Omental fat pad (tissue), 4 donors: ENCODE data around the gene ARL4D. TPM values are rescaled to one million over a fixed set of nuclear protein-coding genes. Genes with fewer than 3 reads are reported as not detected.

Experiments
- ATAC-seq: fragments of 150-250 bp; one replicate; pipeline ENCODE4 v1.9.1; 2016; ENCODE audit warnings: mild to moderate bottlenecking, moderate library complexity; ENCODE audit not compliant: low FRiP score
- DNase-seq: peaks from one replicate; pipeline ENCODE4 v3.0.0-alpha.2; 2019; ENCODE audit warnings: low spot score
- CTCF ChIP-seq, 3 donors: fragments of 450-650 bp; IDR thresholded peaks; one replicate each; pipeline ENCODE4 v1.5.1; 2016 to 2017; ENCODE audit warnings: antibody characterized with exemption in 3 of 3, mild to moderate bottlenecking in 3 of 3, moderate library complexity in 2 of 3
- total RNA-seq, 4 donors: library from RNA; depleted of rRNA; stranded (reverse); fragments of >200 nt; gene quantifications; one replicate each; pipeline ENCODE4 v1.1.0, GENCODE V29; 2016

The ARL4D gene
- total RNA-seq, 4 donors from 2014 or later, result 11.8 to 42.8 (median 27.1) TPM

GRCh38 chr17:43442711-43443110 lies 43.9 kb downstream of the ARL4D start:
- DNase-seq (no peak), ATAC-seq (peak; percentile 91)
- TF ChIP-seq CTCF (IDR thresholded peaks at IDR 0.05), result no peak

DNA sequence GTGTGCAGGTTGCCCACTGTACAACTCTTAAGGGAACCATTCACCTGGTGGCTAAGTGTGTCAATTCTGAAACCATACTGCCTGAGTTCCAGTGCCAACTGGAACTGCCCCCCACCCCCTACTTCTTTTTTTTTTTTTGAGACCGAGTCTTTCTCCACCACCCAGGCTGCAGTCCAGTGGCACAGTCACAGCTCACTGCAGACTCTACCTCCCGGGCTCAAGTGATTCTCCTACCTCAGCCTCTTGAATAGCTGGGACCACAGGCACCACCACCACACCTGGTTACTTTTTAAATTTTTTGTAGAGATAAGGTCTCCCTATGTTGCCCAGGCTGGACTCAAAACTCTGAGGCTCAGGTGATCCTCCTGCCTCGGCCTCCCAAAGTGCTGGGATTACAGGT lies 44.6 kb downstream of the ARL4D start:
- no peak for TF ChIP-seq CTCF (IDR thresholded peaks at IDR 0.05)
- no peak for ATAC-seq
- no peak for DNase-seq

GRCh38 chr17:43444223-43445008 lies 45.6 kb downstream of the ARL4D start:
- TF ChIP-seq CTCF (IDR thresholded peaks at IDR 0.05), result no peak
- no peak for DNase-seq
- ATAC-seq, result no peak

DNA sequence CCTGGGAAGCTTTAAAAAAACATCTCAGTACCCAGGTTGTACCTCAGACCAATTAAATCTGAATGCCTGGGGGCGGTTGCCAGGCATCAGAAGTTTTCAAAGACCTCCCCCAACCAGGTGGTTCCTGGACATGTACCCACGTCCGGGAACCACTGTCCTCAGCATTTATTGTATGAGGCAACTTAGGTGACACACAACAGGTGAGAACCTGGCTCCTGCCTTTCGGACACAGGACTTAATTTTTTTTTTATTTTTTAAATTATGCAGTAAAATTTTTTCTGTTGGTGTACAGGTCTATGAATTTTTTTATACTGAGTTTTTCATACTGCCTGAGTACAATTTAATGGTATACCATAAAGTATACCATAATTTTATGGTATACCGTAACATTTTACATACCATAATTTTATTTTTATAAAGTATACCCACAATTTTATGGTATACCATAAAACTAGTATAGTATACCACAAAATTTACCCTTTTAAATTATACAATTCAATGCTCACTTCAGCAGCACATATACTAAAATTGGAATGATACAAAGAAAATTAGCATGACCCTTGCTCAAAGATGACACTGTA lies 46.3 kb downstream of the ARL4D start:
- ATAC-seq (no peak), DNase-seq (no peak)
- no peak for TF ChIP-seq CTCF (IDR thresholded peaks at IDR 0.05)

DNA sequence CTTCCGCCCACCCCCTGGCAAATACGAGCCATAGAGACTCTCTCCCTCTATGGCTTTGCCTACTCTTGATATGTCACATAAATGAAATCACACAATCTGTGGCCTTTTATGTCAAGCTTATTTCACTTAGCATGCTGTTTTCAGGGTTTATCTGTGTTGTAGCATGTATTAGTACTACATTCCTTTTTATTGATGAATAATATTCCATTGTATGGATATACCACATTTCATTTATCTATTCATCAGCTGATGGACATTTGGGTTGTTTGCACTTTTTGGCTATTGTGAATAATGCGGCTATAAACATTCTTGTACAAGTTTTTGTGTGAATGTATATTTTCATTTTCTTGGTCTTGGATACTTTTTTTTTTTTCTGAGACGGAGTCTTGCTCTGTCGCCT lies 48.0 kb downstream of the ARL4D start:
- ATAC-seq (no peak), DNase-seq (no peak)
- TF ChIP-seq CTCF (IDR thresholded peaks at IDR 0.05), result no peak

GRCh38 chr17:43448720-43449469 lies 50.1 kb downstream of the ARL4D start:
- no peak for ATAC-seq
- DNase-seq, result no peak
- TF ChIP-seq CTCF (IDR thresholded peaks at IDR 0.05), result no peak
